Esophagus muscularis mucosa (tissue), 4 donors: ENCODE results near the gene SLC25A13.

Experiments
- CTCF ChIP-seq, 3 experiments: fragments of 200-600 bp in 2 of 3; fragments of 450-650 bp in 1 of 3; sonication (generic) in 2 of 3; IDR thresholded peaks; one replicate each; pipeline ENCODE4 v1.5.1; 2017 to 2019; ENCODE audit warnings: antibody characterized with exemption in 3 of 3, mild to moderate bottlenecking in 2 of 3, moderate library complexity in 1 of 3
- EP300 ChIP-seq: sonication (generic); formaldehyde crosslinking; IDR thresholded peaks from one replicate; pipeline ENCODE4 v1.6.1; 2017; ENCODE audit warnings: antibody characterized with exemption
- POLR2A ChIP-seq: fragments of 450-650 bp; IDR thresholded peaks from one replicate; pipeline ENCODE4 v1.6.1; 2017; ENCODE audit warnings: antibody characterized with exemption, moderate library complexity, mild to moderate bottlenecking, low read depth
- POLR2AphosphoS5 ChIP-seq, 2 donors: sonication (generic); formaldehyde crosslinking; IDR thresholded peaks; one replicate each; pipeline ENCODE4 v1.6.1; 2017; ENCODE audit warnings: antibody characterized with exemption in 2 of 2

GRCh38 chr7:96085953-96086352 is 235.9 kb downstream of the SLC25A13 start:
- TF ChIP-seq CTCF (IDR thresholded peaks at IDR 0.05) (no peak), POLR2A (no peak), EP300 (no peak), POLR2AphosphoS5 (IDR thresholded peaks at IDR 0.05) (no peak)
